Liver (tissue), 9 donors: ENCODE results near the gene AKT2. TPM values are rescaled to one million over a fixed set of nuclear protein-coding genes. Genes with fewer than 3 reads are reported as not detected.

Experiments used
- DNase-seq: peaks from one replicate; pipeline ENCODE4 v3.0.0-alpha.2; 2017; ENCODE audit warnings: low spot score
- H3K27ac ChIP-seq, 2 donors: one replicate each; pipeline ENCODE4 v1.7.0; 2013; ENCODE audit warnings: inconsistent platforms in 2 of 2, low read length in 2 of 2, control low read depth in 1 of 2, low read depth in 1 of 2, mild to moderate bottlenecking in 1 of 2
- H3K27me3 ChIP-seq, 4 donors: one replicate each; pipeline versions ENCODE4 v1.6.1 to v1.7.0; 2013; ENCODE audit warnings: low read length in 3 of 4, inconsistent platforms in 1 of 4, mild to moderate bottlenecking in 1 of 4, moderate library complexity in 1 of 4; ENCODE audit not compliant: control insufficient read depth in 4 of 4, insufficient read depth in 4 of 4
- H3K36me3 ChIP-seq, 4 donors: one replicate each; pipeline versions ENCODE4 v1.6.1 to v1.7.0; 2013; ENCODE audit warnings: low read length in 3 of 4, mild to moderate bottlenecking in 3 of 4, low read depth in 1 of 4, moderate library complexity in 1 of 4; ENCODE audit not compliant: control insufficient read depth in 4 of 4, insufficient read depth in 3 of 4
- H3K4me1 ChIP-seq, 4 donors: one replicate each; pipeline versions ENCODE4 v1.6.1 to v1.7.0; 2013; ENCODE audit warnings: low read length in 3 of 4, mild to moderate bottlenecking in 3 of 4, moderate library complexity in 1 of 4; ENCODE audit not compliant: control insufficient read depth in 4 of 4, insufficient read depth in 4 of 4
- H3K4me3 ChIP-seq, 3 donors: one replicate each; pipeline versions ENCODE4 v1.6.1 to v1.7.0; 2013; ENCODE audit warnings: low read length in 3 of 3, control low read depth in 1 of 3, low read depth in 1 of 3, mild to moderate bottlenecking in 1 of 3
- H3K9ac ChIP-seq, 2 donors: one replicate each; pipeline ENCODE4 v1.7.0; 2013; ENCODE audit warnings: low read length in 2 of 2, mild to moderate bottlenecking in 2 of 2, moderate library complexity in 2 of 2, control low read depth in 1 of 2, low read depth in 1 of 2
- H3K9me3 ChIP-seq, 4 donors: one replicate each; pipeline versions ENCODE4 v1.6.1 to v1.7.0; 2013; ENCODE audit warnings: low read length in 3 of 4; ENCODE audit not compliant: control insufficient read depth in 4 of 4
- ATF3 ChIP-seq: IDR thresholded peaks from 2 replicates; pipeline ENCODE4 v1.6.1; 2016; ENCODE audit warnings: antibody characterized with exemption
- FOXA1 ChIP-seq: IDR thresholded peaks from 2 replicates; pipeline ENCODE4 v1.6.1; 2016; ENCODE audit warnings: antibody characterized with exemption
- GABPA ChIP-seq, 2 donors: IDR thresholded peaks in 1 of 2; conservative IDR thresholded peaks in 1 of 2; 2 replicates each; pipeline ENCODE4 v1.6.1; 2016; ENCODE audit warnings: antibody characterized with exemption in 2 of 2, mild to moderate bottlenecking in 1 of 2, moderate library complexity in 1 of 2
- HNF4A ChIP-seq, 2 donors: conservative IDR thresholded peaks; 2 replicates each; pipeline ENCODE4 v1.6.1; 2016; ENCODE audit warnings: antibody characterized with exemption in 2 of 2, mild to moderate bottlenecking in 2 of 2
- JUND ChIP-seq, 2 donors: IDR thresholded peaks; 2 replicates each; pipeline ENCODE4 v1.6.1; 2016; ENCODE audit warnings: antibody characterized with exemption in 2 of 2
- MAX ChIP-seq: IDR thresholded peaks from 2 replicates; pipeline ENCODE4 v1.6.1; 2016; ENCODE audit warnings: antibody characterized with exemption
- NR2F2 ChIP-seq: IDR thresholded peaks from 2 replicates; pipeline ENCODE4 v1.6.1; 2016; ENCODE audit warnings: antibody characterized with exemption
- RAD21 ChIP-seq, 2 donors: IDR thresholded peaks; 2 replicates each; pipeline ENCODE4 v1.6.1; 2016; ENCODE audit warnings: antibody characterized with exemption in 2 of 2, mild to moderate bottlenecking in 2 of 2
- RXRA ChIP-seq, 2 donors: IDR thresholded peaks; 2 replicates each; pipeline ENCODE4 v1.6.1; 2017 to 2018; ENCODE audit warnings: antibody characterized with exemption in 2 of 2, mild to moderate bottlenecking in 1 of 2
- SP1 ChIP-seq: IDR thresholded peaks from 2 replicates; pipeline ENCODE4 v1.6.1; 2018; ENCODE audit warnings: antibody characterized with exemption, mild to moderate bottlenecking
- YY1 ChIP-seq: IDR thresholded peaks from 2 replicates; pipeline ENCODE4 v1.6.1; 2016; ENCODE audit warnings: antibody characterized with exemption, mild to moderate bottlenecking
- ZBTB33 ChIP-seq: IDR thresholded peaks from 2 replicates; pipeline ENCODE4 v1.6.1; 2016; ENCODE audit warnings: antibody characterized with exemption
- WGBS: extraction: QIAGEN DNeasy Blood & Tissue Kit; methylation state at CpG from one replicate; pipeline ENCODE4 v1.1.7; 2013; 5-methylcytosine and 5-hydroxymethylcytosine counted together
- polyA plus RNA-seq, 2 donors: library from polyadenylated mRNA; stranded (reverse) in 1 of 2; unstranded in 1 of 2; fragments of 200-250 nt in 1 of 2; fragments of >200 nt in 1 of 2; fragmentation: Nextera tagmentation in 1 of 2; extraction: Ambion mirVana in 1 of 2; gene quantifications; one replicate each; pipeline versions ENCODE4 v1.2.1 to v1.2.3, GENCODE V29; 2013 to 2015
- total RNA-seq, 2 donors: library from RNA; depleted of rRNA; stranded (reverse); fragments of >200 nt; gene quantifications; one replicate each; pipeline ENCODE4 v1.2.3, GENCODE V29; 2014
- donor health status: healthy.
- donor health status: healthy.
- donor health status: healthy.
- donor health status: healthy.
- donor health status: healthy.

The AKT2 gene
- total and polyA plus RNA-seq, 4 donors: 23.2 to 110 (median 60.4) TPM

GRCh38 chr19:40216013-40216776 lies 69.0 kb downstream of the AKT2 start (continued):
- no peak for TF ChIP-seq JUND (IDR thresholded peaks at IDR 0.05)

- TF ChIP-seq FOXA1 (no peak), GABPA (IDR thresholded peaks at IDR 0.05 in 1 of 2, conservative IDR thresholded peaks at IDR 0.05 in 1 of 2) (no peak), ZBTB33 (no peak), MAX (no peak), JUND (IDR thresholded peaks at IDR 0.05) (no peak), NR2F2 (no peak), RAD21 (IDR thresholded peaks at IDR 0.05) (no peak), ATF3 (no peak)
- DNase-seq: no peak
These were observed 70.2 kb downstream of the AKT2 start for GRCh38 chr19:40214936-40215335.

GRCh38 chr19:40213882-40214570 lies 71.1 kb downstream of the AKT2 start:
- Histone ChIP-seq H3K27me3 (peaks cover 0 to 8% (median 6%) of the 10 kb centered on the region in 4 donors), H3K9ac (no peak overlapping the region), H3K4me1 (peaks cover 0 to 7% (median 2%) of the 10 kb centered on the region in 4 donors), H3K9me3 (no peaks in the 10 kb centered on the region), H3K36me3 (peaks cover 0 to 6% (median 3%) of the 10 kb centered on the region in 4 donors), H3K4me3 (no peak overlapping the region), H3K27ac (no peak overlapping the region)
- 95% methylated on average over 50 of the region's 50 CpGs for WGBS
- TF ChIP-seq JUND (IDR thresholded peaks at IDR 0.05): no peak
- no peak for TF ChIP-seq SP1
- no peak for TF ChIP-seq GABPA (IDR thresholded peaks at IDR 0.05 in 1 of 2, conservative IDR thresholded peaks at IDR 0.05 in 1 of 2)
- no peak for TF ChIP-seq HNF4A (conservative IDR thresholded peaks at IDR 0.05)
- TF ChIP-seq NR2F2: no peak
- TF ChIP-seq RXRA (IDR thresholded peaks at IDR 0.05): no peak
- TF ChIP-seq YY1: no peak
- no peak for TF ChIP-seq FOXA1
- no peak for TF ChIP-seq RAD21 (IDR thresholded peaks at IDR 0.05)
- no peak for TF ChIP-seq ATF3
- no peak for TF ChIP-seq MAX
- no peak for DNase-seq

More at GRCh38 chr19:40214936-40215335, 70.2 kb downstream of the AKT2 start:
- Histone ChIP-seq H3K27ac (no peak overlapping the region), H3K4me1 (peaks cover 0 to 7% (median 2%) of the 10 kb centered on the region in 4 donors), H3K27me3 (peaks cover 0 to 8% (median 6%) of the 10 kb centered on the region in 4 donors), H3K4me3 (no peak overlapping the region), H3K9ac (no peak overlapping the region), H3K36me3 (peaks cover 0 to 6% (median 3%) of the 10 kb centered on the region in 4 donors), H3K9me3 (no peaks in the 10 kb centered on the region)
- WGBS: 81% methylated on average over 22 of the region's 22 CpGs
